Measurements from ENCODE around the gene DENND1A.

Gene DENND1A

GRCh38 chr9:123789554-123790292 is 140.2 kb downstream of the DENND1A start:
- Histone ChIP-seq H3K36me3 (ENCODE audit: control insufficient read depth in 2 of 2, insufficient read depth in 2 of 2, low read length in 2 of 2) (peaks cover 0 to 2% of the 10 kb centered on the region in 2 donors), H3K4me1 (ENCODE audit: control insufficient read depth, insufficient read depth, low read length) (no peaks in the 10 kb centered on the region), H3K27me3 (ENCODE audit: control insufficient read depth in 1 of 2, insufficient read depth in 2 of 2, low read length in 2 of 2) (no peaks in the 10 kb centered on the region), H3K9me3 (ENCODE audit: control insufficient read depth in 2 of 2, low read length in 2 of 2) (no peaks in the 10 kb centered on the region), H3K9ac (ENCODE audit: low read length in 2 of 2) (no peak overlapping the region), H3K4me3 (ENCODE audit: low read length in 2 of 2) (no peak overlapping the region), H3K27ac (ENCODE audit: low read length) (no peak overlapping the region)

GRCh38 chr9:123787416-123787815 is 142.5 kb downstream of the DENND1A start:
- no peaks in the 10 kb centered on the region for H3K9me3 ChIP-seq (ENCODE audit: control insufficient read depth in 2 of 2, low read length in 2 of 2)
- no peak overlapping the region for H3K27ac ChIP-seq (ENCODE audit: low read length)
- no peaks in the 10 kb centered on the region for H3K4me1 ChIP-seq (ENCODE audit: control insufficient read depth, insufficient read depth, low read length)
- no peaks in the 10 kb centered on the region for H3K27me3 ChIP-seq (ENCODE audit: control insufficient read depth in 1 of 2, insufficient read depth in 2 of 2, low read length in 2 of 2)
- H3K4me3 ChIP-seq (ENCODE audit: low read length in 2 of 2) = no peak overlapping the region
- no peak overlapping the region for H3K9ac ChIP-seq (ENCODE audit: low read length in 2 of 2)
- H3K36me3 ChIP-seq (ENCODE audit: control insufficient read depth in 2 of 2, insufficient read depth in 2 of 2, low read length in 2 of 2) = peaks cover 0 to 2% of the 10 kb centered on the region in 2 donors

- Histone ChIP-seq H3K36me3 (ENCODE audit: control insufficient read depth in 2 of 2, insufficient read depth in 2 of 2, low read length in 2 of 2) (no peaks in the 10 kb centered on the region), H3K4me1 (ENCODE audit: control insufficient read depth, insufficient read depth, low read length) (no peaks in the 10 kb centered on the region), H3K27me3 (ENCODE audit: control insufficient read depth in 1 of 2, insufficient read depth in 2 of 2, low read length in 2 of 2) (no peaks in the 10 kb centered on the region), H3K9me3 (ENCODE audit: control insufficient read depth in 2 of 2, low read length in 2 of 2) (no peaks in the 10 kb centered on the region), H3K27ac (ENCODE audit: low read length) (no peak overlapping the region), H3K9ac (ENCODE audit: low read length in 2 of 2) (no peak overlapping the region), H3K4me3 (ENCODE audit: low read length in 2 of 2) (no peak overlapping the region)
Measured at GRCh38 chr9:123784518-123784917, 145.4 kb downstream of the DENND1A start.

DNA sequence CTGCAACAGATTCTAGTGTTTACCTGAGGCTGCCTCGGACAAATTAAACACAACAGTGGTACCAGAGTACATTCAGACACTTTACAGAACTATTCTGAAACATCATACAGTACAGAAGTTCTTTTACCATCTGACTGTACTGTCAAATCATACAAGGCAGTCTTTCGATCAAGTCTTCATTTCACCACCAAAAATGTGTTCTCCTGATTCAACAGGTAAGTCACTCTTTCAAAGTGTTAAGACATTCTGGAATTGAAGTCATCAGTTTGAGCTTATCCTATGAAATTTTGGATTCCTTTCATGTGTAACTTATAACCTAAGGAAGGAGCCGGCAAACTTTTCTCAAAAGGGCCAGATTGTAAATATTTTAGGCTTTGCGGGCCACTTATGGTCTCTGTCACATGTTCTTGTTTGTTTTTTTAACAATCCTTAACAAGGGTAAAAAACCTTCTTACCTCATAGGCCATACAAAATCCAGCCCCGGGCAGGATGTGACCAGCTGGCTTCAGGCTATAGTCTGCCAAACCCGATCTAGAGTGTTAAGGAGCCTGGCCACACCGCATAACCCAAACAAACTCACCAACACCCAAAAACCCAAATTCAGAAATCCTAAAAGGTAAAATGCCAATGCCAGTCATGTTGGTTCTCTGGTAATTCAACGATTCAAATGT is 151.6 kb downstream of the DENND1A start:
- Histone ChIP-seq H3K4me1 (ENCODE audit: control insufficient read depth, insufficient read depth, low read length) (no peaks in the 10 kb centered on the region), H3K27me3 (ENCODE audit: control insufficient read depth in 1 of 2, insufficient read depth in 2 of 2, low read length in 2 of 2) (no peaks in the 10 kb centered on the region), H3K9ac (ENCODE audit: low read length in 2 of 2) (no peak overlapping the region), H3K9me3 (ENCODE audit: control insufficient read depth in 2 of 2, low read length in 2 of 2) (no peaks in the 10 kb centered on the region), H3K27ac (ENCODE audit: low read length) (no peak overlapping the region), H3K36me3 (ENCODE audit: control insufficient read depth in 2 of 2, insufficient read depth in 2 of 2, low read length in 2 of 2) (no peaks in the 10 kb centered on the region), H3K4me3 (ENCODE audit: low read length in 2 of 2) (no peak overlapping the region)

DNA sequence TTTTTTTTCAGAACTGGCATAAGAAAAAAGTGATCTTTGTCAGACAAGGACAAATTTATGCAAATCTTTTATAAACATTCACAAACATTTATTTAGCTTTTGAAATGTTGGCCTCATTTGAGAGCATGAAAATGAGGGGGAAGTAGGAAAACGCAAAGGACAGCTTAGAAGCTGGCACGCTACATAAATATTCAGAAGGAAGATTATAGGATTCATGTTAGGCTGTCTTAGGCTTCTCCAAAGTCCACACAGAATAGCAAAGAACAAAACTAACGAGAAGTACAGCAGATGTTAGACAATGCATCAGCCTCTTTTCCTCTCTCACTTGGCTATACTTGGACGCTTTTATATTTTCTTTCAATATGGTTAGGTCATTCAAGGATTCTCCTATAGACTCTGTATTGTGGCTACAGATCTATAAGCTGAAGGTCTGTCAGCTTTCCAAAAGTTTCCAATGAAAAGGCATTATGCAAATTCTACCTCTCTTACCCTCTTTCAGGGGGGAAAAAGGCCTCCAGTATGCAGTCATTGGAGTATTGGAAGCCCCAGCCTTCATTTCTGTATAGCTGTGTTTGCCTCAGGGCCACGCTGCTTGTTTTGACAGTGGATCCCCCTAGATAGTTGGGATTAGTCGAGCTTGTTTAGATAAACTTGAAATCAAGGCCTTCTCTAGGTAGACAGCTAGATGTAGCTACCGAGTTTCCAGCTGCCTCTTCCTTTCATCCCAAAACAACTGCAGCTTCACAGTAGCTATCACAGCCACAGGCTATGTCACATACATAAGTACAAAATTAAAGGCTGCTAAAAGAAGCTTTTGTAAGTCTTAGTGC is 153.0 kb downstream of the DENND1A start:
- Histone ChIP-seq H3K4me3 (ENCODE audit: low read length in 2 of 2) (no peak overlapping the region), H3K36me3 (ENCODE audit: control insufficient read depth in 2 of 2, insufficient read depth in 2 of 2, low read length in 2 of 2) (no peaks in the 10 kb centered on the region), H3K27ac (ENCODE audit: low read length) (no peak overlapping the region), H3K9me3 (ENCODE audit: control insufficient read depth in 2 of 2, low read length in 2 of 2) (no peaks in the 10 kb centered on the region), H3K9ac (ENCODE audit: low read length in 2 of 2) (no peak overlapping the region), H3K4me1 (ENCODE audit: control insufficient read depth, insufficient read depth, low read length) (no peaks in the 10 kb centered on the region), H3K27me3 (ENCODE audit: control insufficient read depth in 1 of 2, insufficient read depth in 2 of 2, low read length in 2 of 2) (no peaks in the 10 kb centered on the region)

DNA sequence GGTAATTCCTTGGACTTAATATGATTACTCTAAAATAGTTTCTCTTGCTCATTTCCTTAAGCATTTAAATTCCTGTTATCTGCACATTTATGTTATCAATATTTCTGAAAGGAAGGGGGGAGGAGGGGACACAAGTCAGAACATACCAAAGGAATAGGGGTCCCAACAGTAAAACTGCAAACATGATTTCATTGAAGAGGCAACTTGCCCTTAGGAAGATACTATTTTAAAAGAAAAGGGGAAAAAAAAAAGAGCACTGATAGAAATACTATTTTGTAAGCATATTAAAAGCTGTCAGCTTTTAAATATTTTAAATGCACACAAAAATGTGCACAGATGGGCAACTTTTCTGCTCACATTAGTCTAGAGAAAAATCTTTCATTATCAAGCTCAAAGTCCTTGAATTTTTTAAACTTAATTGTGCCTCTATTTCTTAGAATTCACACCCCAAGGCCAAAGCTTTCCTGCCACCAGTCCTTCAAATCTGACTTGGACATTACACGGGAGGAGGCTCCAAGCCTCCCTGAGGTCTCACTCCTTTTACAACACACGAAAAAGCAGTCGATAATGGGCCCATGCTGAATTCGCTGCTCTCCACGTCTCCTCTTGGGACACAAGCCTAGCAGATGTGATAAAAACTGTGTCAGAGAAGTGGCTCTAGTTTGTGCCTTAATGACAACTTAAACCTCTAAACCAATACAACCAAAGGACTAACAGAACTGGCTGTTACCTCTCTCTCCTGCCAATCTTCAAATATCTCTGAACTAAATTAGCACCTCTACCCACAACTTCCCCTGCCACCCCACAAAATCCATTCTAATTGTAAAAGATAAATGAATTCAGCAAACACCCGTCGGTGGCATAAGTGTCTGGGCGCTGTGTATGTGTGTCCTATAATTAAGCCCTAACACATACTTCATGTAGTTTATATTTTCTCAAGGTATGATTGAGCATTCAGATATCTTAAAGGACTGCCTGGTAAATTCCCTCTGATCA is 154.3 kb downstream of the DENND1A start:
- no peak overlapping the region for H3K27ac ChIP-seq (ENCODE audit: low read length)
- no peak overlapping the region for H3K4me3 ChIP-seq (ENCODE audit: low read length in 2 of 2)
- H3K9me3 ChIP-seq (ENCODE audit: control insufficient read depth in 2 of 2, low read length in 2 of 2) = no peaks in the 10 kb centered on the region
- no peak overlapping the region for H3K9ac ChIP-seq (ENCODE audit: low read length in 2 of 2)
- H3K36me3 ChIP-seq (ENCODE audit: control insufficient read depth in 2 of 2, insufficient read depth in 2 of 2, low read length in 2 of 2) = no peaks in the 10 kb centered on the region
- no peaks in the 10 kb centered on the region for H3K4me1 ChIP-seq (ENCODE audit: control insufficient read depth, insufficient read depth, low read length)
- no peaks in the 10 kb centered on the region for H3K27me3 ChIP-seq (ENCODE audit: control insufficient read depth in 1 of 2, insufficient read depth in 2 of 2, low read length in 2 of 2)

GRCh38 chr9:123773783-123774182 is 156.1 kb downstream of the DENND1A start:
- no peaks in the 10 kb centered on the region for H3K27me3 ChIP-seq (ENCODE audit: control insufficient read depth in 1 of 2, insufficient read depth in 2 of 2, low read length in 2 of 2)
- no peak overlapping the region for H3K27ac ChIP-seq (ENCODE audit: low read length)
- H3K36me3 ChIP-seq (ENCODE audit: control insufficient read depth in 2 of 2, insufficient read depth in 2 of 2, low read length in 2 of 2) = no peaks in the 10 kb centered on the region
- no peak overlapping the region for H3K9ac ChIP-seq (ENCODE audit: low read length in 2 of 2)
- no peaks in the 10 kb centered on the region for H3K9me3 ChIP-seq (ENCODE audit: control insufficient read depth in 2 of 2, low read length in 2 of 2)
- no peak overlapping the region for H3K4me3 ChIP-seq (ENCODE audit: low read length in 2 of 2)
- H3K4me1 ChIP-seq (ENCODE audit: control insufficient read depth, insufficient read depth, low read length) = no peaks in the 10 kb centered on the region

DNA sequence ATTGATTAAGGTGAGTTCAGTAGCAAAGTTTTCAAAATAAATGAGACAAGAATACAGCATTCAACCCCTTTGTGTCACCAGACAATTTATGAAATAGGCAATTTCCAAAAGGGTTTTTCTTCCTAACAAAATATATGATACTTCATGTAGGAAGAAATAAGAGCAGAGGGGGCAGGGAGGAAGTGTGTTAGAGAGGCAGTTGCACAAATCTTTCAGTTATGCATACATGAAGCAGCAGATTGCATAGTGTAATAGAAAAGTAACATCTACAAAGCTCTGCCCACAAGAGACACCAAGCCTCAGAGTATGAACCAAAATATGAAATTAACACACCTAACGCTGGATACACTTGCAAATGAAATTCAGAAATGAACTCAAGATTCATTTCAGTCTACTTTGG is 157.0 kb downstream of the DENND1A start:
- Histone ChIP-seq H3K9me3 (ENCODE audit: control insufficient read depth in 2 of 2, low read length in 2 of 2) (no peaks in the 10 kb centered on the region), H3K4me1 (ENCODE audit: control insufficient read depth, insufficient read depth, low read length) (no peaks in the 10 kb centered on the region), H3K9ac (ENCODE audit: low read length in 2 of 2) (no peak overlapping the region), H3K27ac (ENCODE audit: low read length) (no peak overlapping the region), H3K36me3 (ENCODE audit: control insufficient read depth in 2 of 2, insufficient read depth in 2 of 2, low read length in 2 of 2) (no peaks in the 10 kb centered on the region), H3K4me3 (ENCODE audit: low read length in 2 of 2) (no peak overlapping the region), H3K27me3 (ENCODE audit: control insufficient read depth in 1 of 2, insufficient read depth in 2 of 2, low read length in 2 of 2) (no peaks in the 10 kb centered on the region)

DNA sequence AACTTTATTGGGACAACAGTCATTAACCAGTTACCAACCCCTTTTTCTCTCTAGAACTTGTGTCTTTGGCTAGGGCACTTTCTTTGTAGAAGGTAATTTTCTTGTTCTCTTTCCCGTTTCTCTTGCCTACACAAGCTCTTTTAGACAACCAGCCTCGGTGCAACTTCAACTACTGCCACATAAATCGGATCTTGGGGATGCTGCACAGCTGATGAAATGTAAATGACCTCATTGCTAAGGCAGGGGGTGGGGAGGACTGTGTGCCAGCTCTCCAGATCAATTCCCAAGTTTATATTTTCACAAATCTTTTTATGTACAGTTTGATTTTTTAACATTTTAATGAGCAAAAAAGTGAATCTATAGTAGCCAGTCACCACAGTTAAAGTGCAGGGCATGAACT is 157.6 kb downstream of the DENND1A start:
- Histone ChIP-seq H3K27me3 (ENCODE audit: control insufficient read depth in 1 of 2, insufficient read depth in 2 of 2, low read length in 2 of 2) (no peaks in the 10 kb centered on the region), H3K9me3 (ENCODE audit: control insufficient read depth in 2 of 2, low read length in 2 of 2) (no peaks in the 10 kb centered on the region), H3K4me3 (ENCODE audit: low read length in 2 of 2) (no peak overlapping the region), H3K36me3 (ENCODE audit: control insufficient read depth in 2 of 2, insufficient read depth in 2 of 2, low read length in 2 of 2) (no peaks in the 10 kb centered on the region), H3K9ac (ENCODE audit: low read length in 2 of 2) (no peak overlapping the region), H3K27ac (ENCODE audit: low read length) (no peak overlapping the region), H3K4me1 (ENCODE audit: control insufficient read depth, insufficient read depth, low read length) (no peaks in the 10 kb centered on the region)

GRCh38 chr9:123771690-123772089 is 158.2 kb downstream of the DENND1A start:
- H3K4me3 ChIP-seq (ENCODE audit: low read length in 2 of 2) = no peak overlapping the region
- no peaks in the 10 kb centered on the region for H3K36me3 ChIP-seq (ENCODE audit: control insufficient read depth in 2 of 2, insufficient read depth in 2 of 2, low read length in 2 of 2)
- no peak overlapping the region for H3K9ac ChIP-seq (ENCODE audit: low read length in 2 of 2)
- no peaks in the 10 kb centered on the region for H3K4me1 ChIP-seq (ENCODE audit: control insufficient read depth, insufficient read depth, low read length)
- H3K27me3 ChIP-seq (ENCODE audit: control insufficient read depth in 1 of 2, insufficient read depth in 2 of 2, low read length in 2 of 2) = no peaks in the 10 kb centered on the region
- no peak overlapping the region for H3K27ac ChIP-seq (ENCODE audit: low read length)
- no peaks in the 10 kb centered on the region for H3K9me3 ChIP-seq (ENCODE audit: control insufficient read depth in 2 of 2, low read length in 2 of 2)
